ENCODE measurements around the gene SBNO2. TPM values are rescaled to one million over a fixed set of nuclear protein-coding genes. Genes with fewer than 3 reads are reported as not detected.

SBNO2 gene
- total RNA-seq, 1 experiment from 2014 or later, result 46.3 TPM

GRCh38 chr19:1155352-1156304, 18.4 kb downstream of the SBNO2 start:
- H3K79me2 ChIP-seq (ENCODE audit: insufficient read depth, low read length), result no peaks in the 10 kb centered on the region; the same call in 1 of the 2 replicates
- H2BK120ac ChIP-seq (ENCODE audit: low read depth, low read length, poor library complexity, severe bottlenecking), result no peak overlapping the region
- WGBS (ENCODE audit: extremely low coverage, insufficient read length, low lambda C conversion rate), result no CpG with 5 or more reads among the region's 29 CpGs
- no peak for DNase-seq
- peaks cover 6% of the 10 kb centered on the region for H3K79me1 ChIP-seq (ENCODE audit: insufficient read depth, low read depth, low read length, poor library complexity, severe bottlenecking)
- Mint-ChIP-seq H3K4me3 (no peak overlapping the region), H3K4me1 (peaks cover 2 to 3% of the 10 kb centered on the region in 2 experiments; a peak in 3 of 4 replicates), H3K27me3 (ENCODE audit: low read depth) (no peaks in the 10 kb centered on the region; the same call in 1 of the 2 replicates), H3K36me3 (ENCODE audit: insufficient read depth in 1 of 3, low read depth in 3 of 3) (peaks cover 2 to 18% (median 12%) of the 10 kb centered on the region in 3 experiments; a peak in 5 of 7 replicates), H3K27ac (no peak overlapping the region), H3K9me3 (no peaks in the 10 kb centered on the region)
- H3T11ph ChIP-seq (ENCODE audit: low read length), result no peak overlapping the region
- no peak overlapping the region for H4K5ac ChIP-seq (ENCODE audit: insufficient read length, low read depth, low read length)
- no peaks in the 10 kb centered on the region for H3K27me3 ChIP-seq (ENCODE audit: insufficient read depth, low read length)
- no peaks in the 10 kb centered on the region for H4K20me1 ChIP-seq (ENCODE audit: control insufficient read depth, insufficient read depth, insufficient read length)
- H3K9ac ChIP-seq (ENCODE audit: extremely low read depth, insufficient read length, low read length), result no peak overlapping the region
- no peak overlapping the region for H2BK20ac ChIP-seq (ENCODE audit: low read depth, low read length, poor library complexity, severe bottlenecking)
- H3K4ac ChIP-seq (ENCODE audit: low read depth, low read length), result no peak overlapping the region
- H2AFZ ChIP-seq (ENCODE audit: low read length), result no peak overlapping the region
- H2AK5ac ChIP-seq (ENCODE audit: insufficient read length, low read length), result no peak overlapping the region
- no peak overlapping the region for H3K4me2 ChIP-seq (ENCODE audit: insufficient read depth, insufficient read length, low read length)
- no peak overlapping the region for H3K27ac ChIP-seq (ENCODE audit: insufficient read length, low read depth, low read length)
- H3K23ac ChIP-seq (ENCODE audit: insufficient read length, low read depth, low read length), result no peak overlapping the region
- no peak overlapping the region for H4K8ac ChIP-seq (replicated peaks; ENCODE audit: insufficient read length, low read depth, low read length)
- no peak overlapping the region for H2BK15ac ChIP-seq (ENCODE audit: low read depth, low read length)
- no peak overlapping the region for H2BK5ac ChIP-seq (ENCODE audit: insufficient read length, low read length)
- H3K14ac ChIP-seq (ENCODE audit: insufficient read depth, low read length), result no peak overlapping the region; the same call in 1 of the 2 replicates
- no peaks in the 10 kb centered on the region for H3K9me3 ChIP-seq (ENCODE audit: control insufficient read depth, low read depth, low read length)
- H3K56ac ChIP-seq (ENCODE audit: insufficient read length, low read depth, low read length), result no peak overlapping the region
- no peak overlapping the region for H4K91ac ChIP-seq (ENCODE audit: insufficient read length, low read depth, low read length)
- H3K18ac ChIP-seq (ENCODE audit: insufficient read length, low read depth, low read length), result no peak overlapping the region
- H2BK12ac ChIP-seq (ENCODE audit: insufficient read length, low read depth, low read length), result no peak overlapping the region
- no peak for TF ChIP-seq CTCF (conservative IDR thresholded peaks at IDR 0.05)
- no peaks in the 10 kb centered on the region for H3K23me2 ChIP-seq (ENCODE audit: insufficient read length, low read depth, low read length, poor library complexity, severe bottlenecking)
- H3K4me1 ChIP-seq (ENCODE audit: insufficient read depth, low read length), result no peaks in the 10 kb centered on the region
